K562 (cell line): Measurements from ENCODE around the gene FNDC11. TPM values are rescaled to one million over a fixed set of nuclear protein-coding genes. Genes with fewer than 3 reads are reported as not detected.

Source experiments
- ATAC-seq: fragments of 200-7000 bp; cut with Tn5 transposase; 3 replicates; pipeline ENCODE4 v1.9.1; 2020; ENCODE audit warnings: moderate library complexity
- BruUV-seq: library from RNA; stranded (reverse); fragments of 400-500 nt; replicated peaks from 2 replicates; lab custom pipeline; 2021; lab: Mats Ljungman, UMichigan
- CTCF ChIA-PET: fragments of 300-600 bp; formaldehyde crosslinking; extraction: SDS; loops from one replicate; lab custom pipeline; 2021; ENCODE audit warnings: low intra/inter-chr PET ratio; lab: Yijun Ruan, JAX
- POLR2A ChIA-PET: fragments of 300-600, 350-650 bp; sonication (Branson Sonifier 250); formaldehyde crosslinking; extraction: SDS; loops from one replicate; lab custom pipeline; 2021; ENCODE audit warnings: antibody characterized with exemption, inconsistent platforms; lab: Yijun Ruan, JAX
- DNase-seq, 4 experiments: peaks; one replicate each; pipeline versions ENCODE4 v3.0.0 to v3.0.0-alpha.2; 2011 to 2018; ENCODE audit warnings: low spot score in 3 of 4, mixed read lengths in 3 of 4; ENCODE audit errors: extremely low read depth in 1 of 4
- FAIRE-seq: peaks from 2 replicates; lab custom pipeline; 2011; peaks lifted over from hg19 to GRCh38; lab: Jason Lieb, UNC
- H2AFZ ChIP-seq: 2 replicates; pipeline ENCODE4 v1.6.0; 2011; ENCODE audit warnings: low read depth, low read length, control low read depth, inconsistent platforms
- H3K27ac ChIP-seq: fragments of 200-600 bp; 3 replicates; pipeline ENCODE4 v1.8.0; 2011; ENCODE audit warnings: low read depth, mild to moderate bottlenecking, control low read depth, inconsistent platforms, low read length, moderate library complexity, mixed read lengths; ENCODE audit errors: extremely low read depth
- H3K27me3 ChIP-seq, 2 experiments: fragments of 300-600 bp in 1 of 2; 2 replicates in 1 of 2; 3 replicates in 1 of 2; pipeline versions ENCODE4 v1.6.0 to v1.8.0; 2011; ENCODE audit warnings: inconsistent platforms in 2 of 2, low read length in 2 of 2, mild to moderate bottlenecking in 1 of 2, mixed read lengths in 1 of 2, moderate library complexity in 1 of 2; ENCODE audit not compliant: control insufficient read depth in 2 of 2, insufficient read depth in 2 of 2
- H3K36me3 ChIP-seq: fragments of 300-600 bp; 3 replicates; pipeline ENCODE4 v1.8.0; 2011; ENCODE audit warnings: mild to moderate bottlenecking, low read length, inconsistent platforms; ENCODE audit not compliant: control insufficient read depth, insufficient read depth
- H3K4me1 ChIP-seq, 2 experiments: fragments of 200-600 bp in 1 of 2; replicated peaks in 1 of 2; 2 replicates in 1 of 2; 3 replicates in 1 of 2; pipeline versions ENCODE4 v1.5.1 to v1.8.0; 2011; ENCODE audit warnings: inconsistent platforms in 2 of 2, low read length in 2 of 2, mild to moderate bottlenecking in 1 of 2, mixed read lengths in 1 of 2, moderate library complexity in 1 of 2; ENCODE audit not compliant: control insufficient read depth in 2 of 2, insufficient read depth in 2 of 2
- H3K4me2 ChIP-seq: 2 replicates; pipeline ENCODE4 v1.6.1; 2011; ENCODE audit warnings: low read length, control low read depth, inconsistent platforms, mixed read lengths; ENCODE audit not compliant: insufficient read depth
- H3K4me3 ChIP-seq: fragments of 200-600 bp; sonication (generic), shearing (Covaris generic); 2 replicates; pipeline ENCODE4 v1.5.1; 2016; ENCODE audit warnings: control low read depth, inconsistent platforms
- H3K79me2 ChIP-seq: fragments of 200-600 bp; 3 replicates; pipeline ENCODE4 v1.8.0; 2011; ENCODE audit warnings: low read length, inconsistent platforms; ENCODE audit not compliant: control insufficient read depth, insufficient read depth
- H3K9ac ChIP-seq, 2 experiments: 2 replicates each; pipeline versions ENCODE4 v1.6.0 to v1.6.1; 2011; ENCODE audit warnings: low read depth in 2 of 2, low read length in 2 of 2, control low read depth in 1 of 2, inconsistent platforms in 1 of 2, mild to moderate bottlenecking in 1 of 2, mixed read lengths in 1 of 2; ENCODE audit not compliant: insufficient read depth in 1 of 2
- H3K9me1 ChIP-seq: one replicate; pipeline ENCODE4 v1.6.0; 2011; ENCODE audit warnings: inconsistent platforms, mild to moderate bottlenecking, low read length, moderate library complexity; ENCODE audit not compliant: control insufficient read depth, insufficient read depth
- H3K9me3 ChIP-seq: replicated peaks from 2 replicates; pipeline ENCODE4 v1.5.1; 2011; ENCODE audit warnings: low read depth, low read length, inconsistent platforms; ENCODE audit not compliant: control insufficient read depth, insufficient read depth
- H4K20me1 ChIP-seq: replicated peaks from 2 replicates; pipeline ENCODE4 v1.6.1; 2011; ENCODE audit warnings: low read length, inconsistent platforms, mixed read lengths; ENCODE audit not compliant: control insufficient read depth, insufficient read depth
- BCLAF1 ChIP-seq, 2 experiments: fragments of 450-650 bp in 1 of 2; IDR thresholded peaks; 2 replicates each; pipeline ENCODE4 v1.6.1; 2011 to 2017; ENCODE audit warnings: low read depth in 2 of 2, antibody characterized with exemption in 1 of 2, borderline replicate concordance in 1 of 2, low read length in 1 of 2, mild to moderate bottlenecking in 1 of 2, mixed read lengths in 1 of 2; ENCODE audit not compliant: control insufficient read depth in 1 of 2
- CBX5 ChIP-seq: IDR thresholded peaks from 2 replicates; pipeline ENCODE4 v1.6.1; 2014; ENCODE audit warnings: low read depth, borderline replicate concordance
- CTBP1 ChIP-seq: fragments of 450-650 bp; IDR thresholded peaks from 2 replicates; pipeline ENCODE4 v1.6.1; 2016; ENCODE audit warnings: borderline replicate concordance
- HNRNPUL1 ChIP-seq: fragments of 200-400 bp; formaldehyde crosslinking; IDR thresholded peaks from 2 replicates; pipeline ENCODE4 v1.6.1; 2017; ENCODE audit warnings: low read length
- ID3 ChIP-seq, 2 experiments: fragments of 250-450 bp in 1 of 2; fragments of 450-650 bp in 1 of 2; sonication (Bioruptor Pico) in 1 of 2; IDR thresholded peaks; 2 replicates each; pipeline versions ENCODE4 v1.6.1 to v1.8.0; 2016 to 2021; ENCODE audit warnings: mild to moderate bottlenecking in 2 of 2, moderate library complexity in 2 of 2, missing compliant biosample characterization in 1 of 2, missing genetic modification characterization in 1 of 2
- ILK ChIP-seq: fragments of 450-650 bp; IDR thresholded peaks from 2 replicates; pipeline ENCODE4 v1.6.1; 2016; ENCODE audit warnings: missing genetic modification characterization, low read depth, mild to moderate bottlenecking, missing compliant biosample characterization, moderate library complexity, borderline replicate concordance
- MED1 ChIP-seq: sonication (generic); formaldehyde crosslinking; IDR thresholded peaks from 2 replicates; pipeline ENCODE4 v1.8.1; 2023; ENCODE audit warnings: missing genetic modification reagents, borderline replicate concordance
- NFATC3 ChIP-seq: fragments of 450-650 bp; IDR thresholded peaks from 2 replicates; pipeline ENCODE4 v1.6.1; 2017; ENCODE audit warnings: mild to moderate bottlenecking
- NR2C2 ChIP-seq, 2 experiments: fragments of 200-800 bp in 1 of 2; sonication (Bioruptor generic) in 1 of 2; sonication (generic) in 1 of 2; formaldehyde crosslinking in 1 of 2; IDR thresholded peaks; 2 replicates each; pipeline versions ENCODE4 v1.6.1 to v1.8.0; 2016 to 2022; ENCODE audit warnings: mild to moderate bottlenecking in 1 of 2, missing compliant biosample characterization in 1 of 2, missing genetic modification characterization in 1 of 2, missing genetic modification reagents in 1 of 2
- NR4A1 ChIP-seq, 2 experiments: fragments of 250-450 bp in 1 of 2; fragments of 450-650 bp in 1 of 2; sonication (Bioruptor Pico) in 1 of 2; IDR thresholded peaks; 2 replicates each; pipeline versions ENCODE4 v1.4.0 to v1.6.1; 2016 to 2020; ENCODE audit warnings: mild to moderate bottlenecking in 2 of 2, missing compliant biosample characterization in 1 of 2, missing genetic modification characterization in 1 of 2, moderate library complexity in 1 of 2
- RBM25 ChIP-seq: fragments of 200-400 bp; formaldehyde crosslinking; IDR thresholded peaks from 2 replicates; pipeline ENCODE4 v1.6.1; 2018; ENCODE audit warnings: low read length, low read depth, moderate library complexity; ENCODE audit not compliant: severe bottlenecking
- RFX1 ChIP-seq: fragments of 450-650 bp; IDR thresholded peaks from 2 replicates; pipeline ENCODE4 v1.6.1; 2016; ENCODE audit warnings: mild to moderate bottlenecking, moderate library complexity
- SP1 ChIP-seq: sonication (generic); formaldehyde crosslinking; IDR thresholded peaks from 2 replicates; pipeline ENCODE4 v1.8.1; 2022; ENCODE audit warnings: mild to moderate bottlenecking, missing genetic modification reagents
- SRF ChIP-seq, 2 experiments: fragments of 250-450, 450-650 bp in 1 of 2; sonication (Bioruptor Pico) in 1 of 2; sonication (generic) in 1 of 2; formaldehyde crosslinking; IDR thresholded peaks; 2 replicates each; pipeline versions ENCODE4 v1.5.0 to v1.5.1; 2020 to 2022; ENCODE audit warnings: mild to moderate bottlenecking in 1 of 2, missing genetic modification reagents in 1 of 2
- TCF15 ChIP-seq: fragments of 250-450 bp; sonication (Bioruptor Pico); IDR thresholded peaks from 2 replicates; pipeline ENCODE4 v1.8.0; 2022; ENCODE audit warnings: moderate library complexity, mild to moderate bottlenecking, inconsistent platforms
- ZFP36 ChIP-seq: fragments of 150-350 bp; IDR thresholded peaks from 2 replicates; pipeline ENCODE4 v1.6.1; 2018; ENCODE audit warnings: low read length, low read depth; ENCODE audit not compliant: partially characterized antibody
- WGBS: fragments of 100-300 bp; shearing (Covaris generic); methylation state at CpG from one replicate; pipeline ENCODE4 v1.1.6; 2016; ENCODE audit warnings: low coverage, mixed read lengths; ENCODE audit not compliant: insufficient coverage; ENCODE audit errors: missing lambda C conversion rate; 5-methylcytosine and 5-hydroxymethylcytosine counted together
- in situ Hi-C: fragments of 300-500 bp; cut with MboI; formaldehyde crosslinking; loops from 4 replicates; pipeline ENCODE4 v1.15.0; 2018; ENCODE audit warnings: inconsistent platforms, mixed read lengths
- intact Hi-C: fragments of 100-400 bp; cut with micrococcal nuclease; formaldehyde crosslinking; loops from 2 replicates; pipeline ENCODE4 v1.14.2; 2022
- polyA plus RNA-seq, 8 experiments: library from polyadenylated mRNA; depleted of rRNA in 4 of 8; stranded (reverse) in 5 of 8; unstranded in 3 of 8; fragments of >200 nt; fragmentation: Nextera tagmentation in 2 of 8; fragmentation: Illumina TruSeq in 1 of 8; extraction: Ambion mirVana in 2 of 8; extraction: Trizol in 1 of 8; gene quantifications; 2 replicates each; pipeline versions ENCODE4 v1.2.1 to v1.2.3, GENCODE V29; 2011 to 2014; ENCODE audit warnings: inconsistent platforms in 1 of 8, missing spikeins in 1 of 8
- total RNA-seq, 7 experiments: library from RNA; depleted of rRNA in 6 of 7; stranded (reverse); fragments of >200 nt in 6 of 7; fragmentation: Illumina TruSeq in 2 of 7; extraction: Trizol in 2 of 7; gene quantifications; 2 replicates each; pipeline versions ENCODE4 v1.2.1 to v1.2.3, GENCODE V29; 2011 to 2021; ENCODE audit warnings: low replicate concordance in 1 of 7

Gene FNDC11
- total and polyA plus RNA-seq, 9 of the 15 experiments (the other 6 are each of a cell fraction or from before 2014, with no cell fraction given) = 0.08 to 2.3 (median 0.64) TPM; not detected in 2

DNA sequence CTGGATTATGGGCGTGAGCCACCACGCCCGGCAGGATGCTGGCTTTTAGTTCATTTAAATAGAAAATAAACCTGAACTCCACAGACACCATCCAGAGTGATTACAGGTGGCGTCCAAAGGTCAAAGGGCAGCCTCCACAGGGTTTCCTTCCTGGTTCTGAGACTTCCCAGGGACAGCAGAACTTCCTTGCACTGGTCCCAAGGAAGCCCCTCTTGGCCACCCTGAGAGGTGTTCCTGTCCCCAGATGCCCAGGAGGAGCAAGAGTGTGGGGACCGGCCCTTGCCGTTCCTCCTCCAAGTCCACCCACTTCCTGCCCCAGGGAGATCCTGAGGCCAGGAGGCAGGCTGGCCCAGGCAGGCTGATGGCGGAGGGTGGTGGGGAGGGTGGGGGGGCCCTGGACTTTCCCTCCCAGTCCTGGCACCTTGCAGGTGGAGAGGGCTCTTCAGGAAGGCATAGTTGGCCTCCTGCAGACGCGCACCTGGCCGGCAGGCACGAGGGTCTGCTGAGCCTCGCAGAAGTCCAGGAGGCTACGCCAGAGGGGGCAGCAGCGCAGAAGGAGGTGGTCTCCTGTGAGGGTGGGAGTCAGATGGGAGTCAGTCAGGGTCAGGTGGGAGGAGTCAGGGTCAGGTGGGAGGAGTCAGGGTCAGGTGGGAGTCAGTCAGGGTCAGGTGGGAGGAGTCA lies 5.0 kb downstream of the FNDC11 start:
- no peaks in the 10 kb centered on the region for H3K79me2 ChIP-seq
- no peaks in the 10 kb centered on the region for H3K9me1 ChIP-seq
- intact Hi-C loops = loop anchor here (10.0 kb wide), 1 partner anchor 306 kb away; the partner anchor contains the start of genes ABHD16B and TPD52L2
- no peak overlapping the region for H2AFZ ChIP-seq
- WGBS = 73% methylated on average over 11 of the region's 14 CpGs
- ATAC-seq = no peak
- H3K27ac ChIP-seq = no peak overlapping the region
- no peak for FAIRE-seq
- no peak overlapping the region for H3K4me3 ChIP-seq
- no peaks in the 10 kb centered on the region for H4K20me1 ChIP-seq
- no peak overlapping the region for H3K9ac ChIP-seq
- 0 out of 5 replicates have a peak, but pooled peaks cover 0 to 6% of the 10 kb centered on the region in 2 experiments for H3K27me3 ChIP-seq
- no peaks in the 10 kb centered on the region for H3K36me3 ChIP-seq
- no peaks in the 10 kb centered on the region for H3K9me3 ChIP-seq
- peaks cover 5 to 85% of the 10 kb centered on the region in 2 experiments; a peak in 4 of 5 replicates for H3K4me1 ChIP-seq
- BruUV-seq = no TSS peak
- CTCF ChIA-PET = no interaction called here
- POLR2A ChIA-PET = interaction anchor here (0.8 kb wide), 1 partner anchor 20 kb away, joined by 3 read pairs; no protein-coding TSS in a partner anchor
- DNase-seq = no peak
- in situ Hi-C loops = no loop called here
- no peak overlapping the region for H3K4me2 ChIP-seq
- TF ChIP-seq ILK (tag) = no peak
- TF ChIP-seq SRF (CRISPR knock-in tag; IDR thresholded peaks at IDR 0.05) = no peak
- TF ChIP-seq RBM25 = no peak
- no peak for TF ChIP-seq ZFP36
- TF ChIP-seq SP1 (CRISPR knock-in tag) = peak; percentile 46; the same call in 1 of the 2 replicates
- no peak for TF ChIP-seq HNRNPUL1
- peak; percentile 30; the same call in 1 of the 2 replicates for TF ChIP-seq NR2C2 (CRISPR knock-in tag; IDR thresholded peaks at IDR 0.05)
- peak; percentile 75; the same call in 1 of the 2 replicates for TF ChIP-seq NR2C2 (tag; IDR thresholded peaks at IDR 0.05)
- TF ChIP-seq RFX1 = no peak
- TF ChIP-seq CTBP1 = no peak
- no peak for TF ChIP-seq MED1 (CRISPR knock-in tag)
- no peak for TF ChIP-seq BCLAF1 (IDR thresholded peaks at IDR 0.05; ENCODE audit: borderline replicate concordance in 1 of 2, control insufficient read depth in 1 of 2, low read depth in 2 of 2, low read length in 1 of 2)
- no peak for TF ChIP-seq CBX5
- no peak for TF ChIP-seq ID3 (CRISPR knock-in tag; IDR thresholded peaks at IDR 0.05)
- TF ChIP-seq ID3 (tag; IDR thresholded peaks at IDR 0.05) = no peak
- no peak for TF ChIP-seq NR4A1 (CRISPR knock-in tag; IDR thresholded peaks at IDR 0.05)
- TF ChIP-seq NR4A1 (tag; IDR thresholded peaks at IDR 0.05) = no peak
- no peak for TF ChIP-seq NFATC3
- no peak for TF ChIP-seq TCF15 (CRISPR knock-in tag)
